GM23338 (cell line): ENCODE measurements around the gene GLCCI1. TPM values are rescaled to one million over a fixed set of nuclear protein-coding genes. Genes with fewer than 3 reads are reported as not detected.

ENCODE experiments used
- ATAC-seq: fragments of 200-7000 bp; cut with Tn5 transposase; 3 replicates; pipeline ENCODE4 v1.9.1; 2020
- DNase-seq: peaks from one replicate; pipeline ENCODE4 v3.0.0-alpha.2; 2015; ENCODE audit warnings: low spot score
- H2AFZ ChIP-seq: fragments of 200-600 bp; sonication (generic); 2 replicates; pipeline ENCODE4 v1.8.0; 2016; ENCODE audit warnings: antibody characterized with exemption, mild to moderate bottlenecking, moderate library complexity
- H3F3A ChIP-seq: fragments of 200-600 bp; sonication (generic); replicated peaks from 2 replicates; pipeline ENCODE4 v1.8.0; 2017; ENCODE audit warnings: antibody characterized with exemption, mixed run types, low read depth
- H3K27ac ChIP-seq: fragments of 200-600 bp; sonication (generic); 2 replicates; pipeline ENCODE4 v1.6.1; 2016; ENCODE audit warnings: low read depth
- H3K27me3 ChIP-seq: fragments of 200-600 bp; sonication (generic); 2 replicates; pipeline ENCODE4 v1.8.0; 2016; ENCODE audit warnings: mild to moderate bottlenecking, mixed run types, moderate library complexity; ENCODE audit not compliant: insufficient read depth
- H3K36me3 ChIP-seq: fragments of 200-600 bp; sonication (generic); 2 replicates; pipeline ENCODE4 v1.8.0; 2016; ENCODE audit warnings: mild to moderate bottlenecking; ENCODE audit not compliant: insufficient read depth
- H3K4me1 ChIP-seq: fragments of 200-600 bp; sonication (generic); 2 replicates; pipeline ENCODE4 v1.8.0; 2016; ENCODE audit warnings: mild to moderate bottlenecking, moderate library complexity; ENCODE audit not compliant: insufficient read depth
- H3K4me2 ChIP-seq: fragments of 200-600 bp; sonication (generic); 2 replicates; pipeline ENCODE4 v1.7.1; 2017; ENCODE audit warnings: mixed run types
- H3K4me3 ChIP-seq: fragments of 200-600 bp; sonication (generic); 2 replicates; pipeline ENCODE4 v1.6.1; 2016; ENCODE audit warnings: mixed run types
- H3K79me2 ChIP-seq: fragments of 200-600 bp; sonication (generic); replicated peaks from 2 replicates; pipeline ENCODE4 v1.8.0; 2017; ENCODE audit warnings: mild to moderate bottlenecking; ENCODE audit not compliant: insufficient read depth
- H3K9me2 ChIP-seq: fragments of 200-600 bp; sonication (generic); 2 replicates; pipeline ENCODE4 v1.8.0; 2017; ENCODE audit not compliant: insufficient read depth
- H4K20me1 ChIP-seq: fragments of 200-600 bp; sonication (generic); replicated peaks from 2 replicates; pipeline ENCODE4 v1.8.0; 2017; ENCODE audit warnings: mild to moderate bottlenecking; ENCODE audit not compliant: insufficient read depth
- H3K27ac Mint-ChIP-seq: 2 replicates; pipeline ENCODE4 v1.8.0; 2020; ENCODE audit warnings: inconsistent platforms, mild to moderate bottlenecking, moderate library complexity, mixed read lengths
- H3K27me3 Mint-ChIP-seq: 3 replicates; pipeline ENCODE4 v1.8.0; 2022; ENCODE audit warnings: low read depth, mild to moderate bottlenecking, moderate library complexity, mixed read lengths, inconsistent platforms; ENCODE audit not compliant: insufficient read depth, poor library complexity
- H3K36me3 Mint-ChIP-seq: 3 replicates; pipeline ENCODE4 v1.8.0; 2021; ENCODE audit warnings: low read depth, mild to moderate bottlenecking, inconsistent platforms, moderate library complexity, mixed read lengths
- H3K4me1 Mint-ChIP-seq: 3 replicates; pipeline ENCODE4 v1.8.0; 2020; ENCODE audit warnings: mild to moderate bottlenecking, inconsistent platforms, mixed read lengths
- H3K4me3 Mint-ChIP-seq: 3 replicates; pipeline ENCODE4 v1.8.0; 2021; ENCODE audit warnings: moderate library complexity, mild to moderate bottlenecking, inconsistent platforms, mixed read lengths
- H3K9me3 Mint-ChIP-seq: 3 replicates; pipeline ENCODE4 v1.8.0; 2020; ENCODE audit warnings: moderate library complexity, mild to moderate bottlenecking, inconsistent platforms, mixed read lengths
- CREB1 ChIP-seq: fragments of 250-450 bp; sonication (Bioruptor Pico); IDR thresholded peaks from 2 replicates; pipeline ENCODE4 v1.5.0; 2020; ENCODE audit warnings: low read depth, mild to moderate bottlenecking, moderate library complexity
- JUNB ChIP-seq: IDR thresholded peaks from one replicate; pipeline ENCODE4 v1.6.1; 2016; ENCODE audit warnings: antibody characterized with exemption; ENCODE audit not compliant: unreplicated experiment
- POLR2AphosphoS5 ChIP-seq: IDR thresholded peaks from 2 replicates; pipeline ENCODE4 v1.6.1; 2016; ENCODE audit warnings: antibody characterized with exemption, low read depth
- STAT1 ChIP-seq: IDR thresholded peaks from one replicate; pipeline ENCODE4 v1.6.1; 2016; ENCODE audit warnings: antibody characterized with exemption; ENCODE audit not compliant: unreplicated experiment
- ZNF331 ChIP-seq: fragments of 250-450 bp; sonication (Bioruptor Pico); IDR thresholded peaks from 2 replicates; pipeline ENCODE4 v1.5.0; 2020; ENCODE audit warnings: low read depth, mild to moderate bottlenecking, moderate library complexity
- polyA plus RNA-seq: library from polyadenylated mRNA; unstranded; fragments of >200 nt; fragmentation: Nextera tagmentation; extraction: Ambion mirVana; gene quantifications from 2 replicates; pipeline ENCODE4 v1.2.1, GENCODE V29; 2016
- total RNA-seq: library from RNA; depleted of rRNA; stranded (reverse); fragments of >200 nt; shearing (Covaris generic); gene quantifications from 2 replicates; pipeline ENCODE4 v1.2.3, GENCODE V29; 2014
- TF ChIP-seq, protein P1 (sequence below): fragments of 250-450 bp; sonication (Bioruptor Pico); IDR thresholded peaks from 2 replicates; pipeline ENCODE4 v1.5.0; 2020; ENCODE audit warnings: mild to moderate bottlenecking, moderate library complexity
- TF ChIP-seq, protein P2 (sequence below), 2 experiments: fragments of 200-600 bp in 1 of 2; sonication (generic) in 1 of 2; conservative IDR thresholded peaks; 2 replicates each; pipeline versions ENCODE4 v1.5.1 to v1.6.1; 2016 to 2017; ENCODE audit warnings: antibody characterized with exemption in 2 of 2, low read depth in 2 of 2, mild to moderate bottlenecking in 2 of 2, moderate library complexity in 1 of 2

Gene GLCCI1
- total and polyA plus RNA-seq, 2 experiments from 2014 or later, result 15.0 to 15.7 TPM

DNA sequence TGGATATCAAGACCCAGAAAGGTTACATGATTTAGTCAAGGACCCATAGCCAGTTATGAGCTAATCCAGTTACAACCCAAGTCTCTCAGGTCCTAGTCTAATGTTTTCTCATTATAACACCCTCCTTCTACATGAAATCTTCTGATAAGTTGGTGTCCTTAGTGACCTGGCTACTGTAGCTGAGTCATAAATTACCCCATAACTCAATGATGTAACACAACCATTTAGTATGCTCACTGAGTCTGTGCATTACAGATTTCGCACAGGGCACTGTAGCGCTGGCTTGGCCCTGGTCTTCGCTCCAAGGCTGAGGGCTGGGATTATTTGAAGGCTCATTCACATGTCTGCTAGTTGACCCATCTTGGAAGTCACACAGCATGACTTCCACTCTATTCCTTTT is 36.0 kb upstream of the GLCCI1 start:
- ATAC-seq, result no peak
- Histone ChIP-seq H3K79me2 (no peaks in the 10 kb centered on the region), H3K36me3 (no peaks in the 10 kb centered on the region), H3K27me3 (no peaks in the 10 kb centered on the region), H3K4me3 (no peak overlapping the region), H3K4me1 (peaks cover 15% of the 10 kb centered on the region), H2AFZ (no peak overlapping the region), H3F3A (no peaks in the 10 kb centered on the region), H4K20me1 (no peaks in the 10 kb centered on the region), H3K9me2 (0 out of 2 replicates have a peak, but pooled peaks cover 6% of the 10 kb centered on the region), H3K27ac (no peak overlapping the region), H3K4me2 (no peak overlapping the region)
- peaks cover 20% of the 10 kb centered on the region for H3K4me1 Mint-ChIP-seq
- TF ChIP-seq CREB1 (no peak), JUNB (no peak), POLR2AphosphoS5 (no peak), ZNF331 (CRISPR knock-in tag) (no peak), STAT1 (no peak)
- TF ChIP-seq, protein P1, sequence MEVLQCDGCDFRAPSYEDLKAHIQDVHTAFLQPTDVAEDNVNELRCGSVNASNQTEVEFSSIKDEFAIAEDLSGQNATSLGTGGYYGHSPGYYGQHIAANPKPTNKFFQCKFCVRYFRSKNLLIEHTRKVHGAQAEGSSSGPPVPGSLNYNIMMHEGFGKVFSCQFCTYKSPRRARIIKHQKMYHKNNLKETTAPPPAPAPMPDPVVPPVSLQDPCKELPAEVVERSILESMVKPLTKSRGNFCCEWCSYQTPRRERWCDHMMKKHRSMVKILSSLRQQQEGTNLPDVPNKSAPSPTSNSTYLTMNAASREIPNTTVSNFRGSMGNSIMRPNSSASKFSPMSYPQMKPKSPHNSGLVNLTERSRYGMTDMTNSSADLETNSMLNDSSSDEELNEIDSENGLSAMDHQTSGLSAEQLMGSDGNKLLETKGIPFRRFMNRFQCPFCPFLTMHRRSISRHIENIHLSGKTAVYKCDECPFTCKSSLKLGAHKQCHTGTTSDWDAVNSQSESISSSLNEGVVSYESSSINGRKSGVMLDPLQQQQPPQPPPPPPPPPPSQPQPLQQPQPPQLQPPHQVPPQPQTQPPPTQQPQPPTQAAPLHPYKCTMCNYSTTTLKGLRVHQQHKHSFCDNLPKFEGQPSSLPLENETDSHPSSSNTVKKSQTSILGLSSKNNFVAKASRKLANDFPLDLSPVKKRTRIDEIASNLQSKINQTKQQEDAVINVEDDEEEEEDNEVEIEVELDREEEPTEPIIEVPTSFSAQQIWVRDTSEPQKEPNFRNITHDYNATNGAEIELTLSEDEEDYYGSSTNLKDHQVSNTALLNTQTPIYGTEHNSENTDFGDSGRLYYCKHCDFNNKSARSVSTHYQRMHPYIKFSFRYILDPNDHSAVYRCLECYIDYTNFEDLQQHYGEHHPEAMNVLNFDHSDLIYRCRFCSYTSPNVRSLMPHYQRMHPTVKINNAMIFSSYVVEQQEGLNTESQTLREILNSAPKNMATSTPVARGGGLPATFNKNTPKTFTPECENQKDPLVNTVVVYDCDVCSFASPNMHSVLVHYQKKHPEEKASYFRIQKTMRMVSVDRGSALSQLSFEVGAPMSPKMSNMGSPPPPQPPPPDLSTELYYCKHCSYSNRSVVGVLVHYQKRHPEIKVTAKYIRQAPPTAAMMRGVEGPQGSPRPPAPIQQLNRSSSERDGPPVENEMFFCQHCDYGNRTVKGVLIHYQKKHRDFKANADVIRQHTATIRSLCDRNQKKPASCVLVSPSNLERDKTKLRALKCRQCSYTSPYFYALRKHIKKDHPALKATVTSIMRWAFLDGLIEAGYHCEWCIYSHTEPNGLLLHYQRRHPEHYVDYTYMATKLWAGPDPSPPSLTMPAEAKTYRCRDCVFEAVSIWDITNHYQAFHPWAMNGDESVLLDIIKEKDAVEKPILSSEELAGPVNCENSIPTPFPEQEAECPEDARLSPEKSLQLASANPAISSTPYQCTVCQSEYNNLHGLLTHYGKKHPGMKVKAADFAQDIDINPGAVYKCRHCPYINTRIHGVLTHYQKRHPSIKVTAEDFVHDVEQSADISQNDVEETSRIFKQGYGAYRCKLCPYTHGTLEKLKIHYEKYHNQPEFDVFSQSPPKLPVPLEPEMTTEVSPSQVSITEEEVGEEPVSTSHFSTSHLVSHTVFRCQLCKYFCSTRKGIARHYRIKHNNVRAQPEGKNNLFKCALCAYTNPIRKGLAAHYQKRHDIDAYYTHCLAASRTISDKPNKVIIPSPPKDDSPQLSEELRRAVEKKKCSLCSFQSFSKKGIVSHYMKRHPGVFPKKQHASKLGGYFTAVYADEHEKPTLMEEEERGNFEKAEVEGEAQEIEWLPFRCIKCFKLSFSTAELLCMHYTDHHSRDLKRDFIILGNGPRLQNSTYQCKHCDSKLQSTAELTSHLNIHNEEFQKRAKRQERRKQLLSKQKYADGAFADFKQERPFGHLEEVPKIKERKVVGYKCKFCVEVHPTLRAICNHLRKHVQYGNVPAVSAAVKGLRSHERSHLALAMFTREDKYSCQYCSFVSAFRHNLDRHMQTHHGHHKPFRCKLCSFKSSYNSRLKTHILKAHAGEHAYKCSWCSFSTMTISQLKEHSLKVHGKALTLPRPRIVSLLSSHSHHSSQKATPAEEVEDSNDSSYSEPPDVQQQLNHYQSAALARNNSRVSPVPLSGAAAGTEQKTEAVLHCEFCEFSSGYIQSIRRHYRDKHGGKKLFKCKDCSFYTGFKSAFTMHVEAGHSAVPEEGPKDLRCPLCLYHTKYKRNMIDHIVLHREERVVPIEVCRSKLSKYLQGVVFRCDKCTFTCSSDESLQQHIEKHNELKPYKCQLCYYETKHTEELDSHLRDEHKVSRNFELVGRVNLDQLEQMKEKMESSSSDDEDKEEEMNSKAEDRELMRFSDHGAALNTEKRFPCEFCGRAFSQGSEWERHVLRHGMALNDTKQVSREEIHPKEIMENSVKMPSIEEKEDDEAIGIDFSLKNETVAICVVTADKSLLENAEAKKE (CRISPR knock-in tag), result no peak
- no peak overlapping the region for H3K27ac Mint-ChIP-seq
- H3K27me3 Mint-ChIP-seq, result peaks cover 2% of the 10 kb centered on the region
- no peak overlapping the region for H3K4me3 Mint-ChIP-seq
- H3K36me3 Mint-ChIP-seq, result no peaks in the 10 kb centered on the region
- no peak for DNase-seq
- no peaks in the 10 kb centered on the region for H3K9me3 Mint-ChIP-seq

DNA sequence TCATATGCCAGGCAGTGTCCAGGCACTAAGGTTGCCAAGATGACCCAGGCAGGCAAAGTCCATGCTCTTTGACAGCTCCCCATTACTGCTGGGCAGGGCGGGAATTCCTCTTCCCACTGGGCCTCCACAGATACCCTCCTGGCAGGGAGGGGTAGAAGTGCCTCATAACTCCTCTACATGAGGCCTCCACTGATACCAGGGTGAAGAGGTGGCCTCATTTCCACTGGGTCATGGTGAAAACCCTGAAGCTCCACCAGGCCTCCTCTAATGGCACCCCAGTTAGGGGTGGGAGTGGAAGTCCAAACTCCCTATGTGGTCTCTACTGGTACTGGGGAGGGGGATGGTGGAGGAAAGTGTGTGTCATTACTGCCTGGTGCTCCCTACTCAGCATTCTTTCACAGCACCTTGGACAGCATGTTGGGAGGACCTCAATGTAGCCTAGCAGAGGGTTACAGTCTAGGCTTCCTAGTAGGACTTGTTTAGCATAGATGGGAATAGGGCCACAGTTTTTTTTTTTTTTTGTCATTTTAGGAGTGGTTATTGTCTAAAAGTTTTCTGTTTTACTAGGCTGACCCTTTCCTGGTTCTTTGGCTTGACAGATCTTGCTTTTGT is 34.6 kb upstream of the GLCCI1 start:
- H3K4me2 ChIP-seq, result no peak overlapping the region
- ATAC-seq (peak; percentile 35; the same call in 1 of the 3 replicates), DNase-seq (no peak)
- no peaks in the 10 kb centered on the region for H4K20me1 ChIP-seq
- H3K9me2 ChIP-seq, result 0 out of 2 replicates have a peak, but pooled peaks cover 6% of the 10 kb centered on the region
- no peaks in the 10 kb centered on the region for H3K79me2 ChIP-seq
- H3K36me3 ChIP-seq, result no peaks in the 10 kb centered on the region
- no peaks in the 10 kb centered on the region for H3K9me3 Mint-ChIP-seq
- no peak overlapping the region for H3K4me3 ChIP-seq
- H3K36me3 Mint-ChIP-seq, result no peaks in the 10 kb centered on the region
- no peak overlapping the region for H3K27ac Mint-ChIP-seq
- no peak overlapping the region for H3K27ac ChIP-seq
- no peak overlapping the region for H2AFZ ChIP-seq
- H3K4me1 ChIP-seq, result peaks cover 18% of the 10 kb centered on the region
- H3K4me3 Mint-ChIP-seq, result no peak overlapping the region
- H3K27me3 Mint-ChIP-seq, result peaks cover 2% of the 10 kb centered on the region
- no peaks in the 10 kb centered on the region for H3K27me3 ChIP-seq
- no peaks in the 10 kb centered on the region for H3F3A ChIP-seq
- H3K4me1 Mint-ChIP-seq, result peaks cover 20% of the 10 kb centered on the region
- no peak for TF ChIP-seq JUNB
- TF ChIP-seq, protein P2, sequence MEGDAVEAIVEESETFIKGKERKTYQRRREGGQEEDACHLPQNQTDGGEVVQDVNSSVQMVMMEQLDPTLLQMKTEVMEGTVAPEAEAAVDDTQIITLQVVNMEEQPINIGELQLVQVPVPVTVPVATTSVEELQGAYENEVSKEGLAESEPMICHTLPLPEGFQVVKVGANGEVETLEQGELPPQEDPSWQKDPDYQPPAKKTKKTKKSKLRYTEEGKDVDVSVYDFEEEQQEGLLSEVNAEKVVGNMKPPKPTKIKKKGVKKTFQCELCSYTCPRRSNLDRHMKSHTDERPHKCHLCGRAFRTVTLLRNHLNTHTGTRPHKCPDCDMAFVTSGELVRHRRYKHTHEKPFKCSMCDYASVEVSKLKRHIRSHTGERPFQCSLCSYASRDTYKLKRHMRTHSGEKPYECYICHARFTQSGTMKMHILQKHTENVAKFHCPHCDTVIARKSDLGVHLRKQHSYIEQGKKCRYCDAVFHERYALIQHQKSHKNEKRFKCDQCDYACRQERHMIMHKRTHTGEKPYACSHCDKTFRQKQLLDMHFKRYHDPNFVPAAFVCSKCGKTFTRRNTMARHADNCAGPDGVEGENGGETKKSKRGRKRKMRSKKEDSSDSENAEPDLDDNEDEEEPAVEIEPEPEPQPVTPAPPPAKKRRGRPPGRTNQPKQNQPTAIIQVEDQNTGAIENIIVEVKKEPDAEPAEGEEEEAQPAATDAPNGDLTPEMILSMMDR (conservative IDR thresholded peaks at IDR 0.05; ENCODE audit: low read depth in 2 of 2), result no peak
- TF ChIP-seq ZNF331 (CRISPR knock-in tag), result no peak
